A673 (cell line): Measurements from ENCODE around the gene EIF1AD. TPM values are rescaled to one million over a fixed set of nuclear protein-coding genes. Genes with fewer than 3 reads are reported as not detected.
A peak's percentile ranks its signal among the peaks of the same experiment; 100 is the strongest.

Experiments
- Bru-seq: library from RNA; stranded (reverse); fragments of 400-500 nt; gene quantifications from one replicate; lab custom pipeline; 2021; lab: Mats Ljungman, UMichigan
- BruChase-seq, 2 experiments: library from RNA; stranded (reverse); fragments of 400-500 nt; gene quantifications; one replicate each; lab custom pipeline; 2021; lab: Mats Ljungman, UMichigan
- BruUV-seq: library from RNA; stranded (reverse); fragments of 400-500 nt; replicated peaks from 2 replicates; lab custom pipeline; 2021; lab: Mats Ljungman, UMichigan
- CTCF ChIA-PET: fragments of 300-600 bp; sonication (Branson Sonifier 250); formaldehyde crosslinking; loops from one replicate; lab custom pipeline; 2022; ENCODE audit warnings: antibody characterized with exemption; lab: Charles Lee
- POLR2A ChIA-PET: fragments of 300-600 bp; sonication (Branson Sonifier 250); formaldehyde crosslinking; loops from one replicate; lab custom pipeline; 2022; ENCODE audit warnings: antibody characterized with exemption; ENCODE audit not compliant: low non-redundant PET; lab: Charles Lee
- DNase-seq: peaks from one replicate; pipeline ENCODE4 v3.0.0-alpha.2; 2015; ENCODE audit warnings: low spot score
- H3K27ac ChIP-seq: fragments of 200-600 bp; sonication (generic); 2 replicates; pipeline ENCODE4 v1.5.1; 2016; ENCODE audit warnings: mixed run types, low read depth, mild to moderate bottlenecking, mixed read lengths, antibody characterized with exemption, low read length; ENCODE audit not compliant: poor library complexity, severe bottlenecking
- H3K27me3 ChIP-seq: fragments of 200-600 bp; sonication (generic); replicated peaks from 2 replicates; pipeline ENCODE4 v1.6.1; 2017; ENCODE audit warnings: mixed run types, low read depth, mild to moderate bottlenecking, mixed read lengths, antibody characterized with exemption, low read length; ENCODE audit not compliant: insufficient read depth, poor library complexity
- H3K36me3 ChIP-seq: fragments of 200-600 bp; sonication (generic); 2 replicates; pipeline ENCODE4 v1.6.1; 2016; ENCODE audit warnings: mixed run types, mild to moderate bottlenecking, mixed read lengths, antibody characterized with exemption, low read length; ENCODE audit not compliant: insufficient read depth, poor library complexity, severe bottlenecking
- H3K4me1 ChIP-seq: fragments of 200-600 bp; sonication (generic); 2 replicates; pipeline ENCODE4 v1.6.1; 2017; ENCODE audit warnings: mixed run types, mild to moderate bottlenecking, mixed read lengths, antibody characterized with exemption, low read length; ENCODE audit not compliant: insufficient read depth, poor library complexity, severe bottlenecking
- H3K4me3 ChIP-seq: fragments of 200-600 bp; sonication (generic); 2 replicates; pipeline ENCODE4 v1.5.1; 2016; ENCODE audit warnings: low read depth, mixed run types, mild to moderate bottlenecking, mixed read lengths, low read length; ENCODE audit not compliant: poor library complexity, severe bottlenecking
- H3K9me3 ChIP-seq: fragments of 200-600 bp; sonication (generic); 2 replicates; pipeline ENCODE4 v1.6.1; 2016; ENCODE audit warnings: mixed run types, low read depth, mild to moderate bottlenecking, mixed read lengths, antibody characterized with exemption, low read length; ENCODE audit not compliant: poor library complexity, severe bottlenecking
- EZH2 ChIP-seq: fragments of 200-600 bp; sonication (generic); IDR thresholded peaks from 2 replicates; pipeline ENCODE4 v1.6.1; 2017; ENCODE audit warnings: borderline replicate concordance, low read depth, mild to moderate bottlenecking, mixed read lengths, antibody characterized with exemption, low read length; ENCODE audit not compliant: poor library complexity, severe bottlenecking
- intact Hi-C: fragments of 100-400 bp; cut with micrococcal nuclease; formaldehyde crosslinking; loops from one replicate; pipeline ENCODE4 v1.10.0; 2022; ENCODE audit not compliant: unreplicated experiment
- long read RNA-seq: library from polyadenylated mRNA; stranded (forward); transcript quantifications from one replicate; pipeline ENCODE4 v2.0.0, GENCODE V29; 2022
- total RNA-seq: library from RNA; stranded (reverse); gene quantifications from 2 replicates; pipeline ENCODE4 v1.2.3, GENCODE V29; 2021
- TF ChIP-seq, protein P1 (sequence below): fragments of 300-800, 200-600 bp; sonication (generic); conservative IDR thresholded peaks from 2 replicates; pipeline ENCODE4 v1.5.1; 2017; ENCODE audit warnings: low read depth, mild to moderate bottlenecking, antibody characterized with exemption, low read length, moderate library complexity, mixed read lengths

EIF1AD gene, protein sequence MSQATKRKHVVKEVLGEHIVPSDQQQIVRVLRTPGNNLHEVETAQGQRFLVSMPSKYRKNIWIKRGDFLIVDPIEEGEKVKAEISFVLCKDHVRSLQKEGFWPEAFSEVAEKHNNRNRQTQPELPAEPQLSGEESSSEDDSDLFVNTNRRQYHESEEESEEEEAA
- total RNA-seq (69.4 and 86.2 TPM in 2 replicates), Bru-seq, nascent RNA (percentile 91 among the genes with signal in this experiment), BruChase-seq, experiment 1, labeled RNA remaining after a 2-hour chase (percentile 99 among the genes with signal in this experiment), BruChase-seq, experiment 2, labeled RNA remaining after a 6-hour chase (percentile 96 among the genes with signal in this experiment)
- long read RNA-seq, transcript EIF1AD-211 (6 exons, 965 nt): major isoform, 7 of 22 reads
- long read RNA-seq, partial matches to known transcripts: 3 of 22 reads
- long read RNA-seq, other reads (novel, unspliced or antisense): 7 of 22 reads

DNA sequence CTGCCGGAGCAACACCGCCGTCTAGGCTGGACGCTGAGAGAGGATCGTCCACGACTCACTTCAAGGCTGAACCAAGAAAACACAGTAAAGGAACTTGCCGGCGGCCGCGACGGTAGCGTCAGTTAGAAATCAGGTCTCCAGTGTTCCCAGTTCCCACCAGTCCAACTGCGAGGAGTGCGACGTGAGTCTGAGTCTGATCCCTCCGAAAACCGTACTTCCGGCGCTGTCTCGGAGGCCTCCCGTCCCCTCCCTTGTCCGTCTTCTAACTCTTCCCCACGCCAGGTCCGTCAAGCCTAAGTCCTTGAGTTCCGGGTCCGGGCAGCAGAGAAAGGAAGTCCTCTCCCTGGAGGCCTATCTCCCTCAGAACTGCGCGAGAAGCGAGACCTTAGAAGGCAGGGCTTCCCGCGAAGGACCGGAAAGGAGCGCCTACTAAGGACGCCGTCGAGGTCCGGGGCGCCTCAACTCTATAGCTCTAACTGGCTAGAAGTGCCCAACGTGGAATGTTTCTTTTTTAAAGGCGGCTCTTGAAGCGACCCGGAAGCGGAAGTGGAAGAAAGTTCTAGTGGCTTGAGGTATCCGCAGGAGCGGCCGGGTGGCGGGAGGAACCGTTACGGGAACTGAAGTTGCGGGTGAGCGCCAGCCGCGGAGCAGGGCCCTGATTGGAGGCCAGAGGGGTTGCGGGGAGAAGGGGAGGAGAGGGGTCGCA, at the start of gene EIF1AD, which contains the start of gene BANF1:
EIF1AD (minus strand) TSS at position 216 of the 706 bp plus-strand sequence. CDS start 1,768 bp downstream, outside the sequence.
BANF1 (plus strand) TSS at position 562 of the 706 bp plus-strand sequence. CDS start 748 bp downstream, outside the sequence.
- Histone ChIP-seq H3K36me3 (peaks cover 52% of the 10 kb centered on the region), H3K9me3 (no peaks in the 10 kb centered on the region), H3K4me3 (peak within 1 kb of the TSS; percentile 63), H3K27ac (peak within 1 kb of the TSS; percentile 93), H3K27me3 (no peaks in the 10 kb centered on the region), H3K4me1 (peaks cover 3% of the 10 kb centered on the region)
- ChIA-PET POLR2A (no interaction called here), CTCF (interaction anchor here (0.6 to 1.0 kb wide), 4 partner anchors 37 to 261 kb away, joined by 3 read pairs; no protein-coding TSS in a partner anchor)
- DNase-seq: peak; percentile 100
- BruUV-seq: no TSS peak
- TF ChIP-seq EZH2: no peak
- TF ChIP-seq, protein P1, sequence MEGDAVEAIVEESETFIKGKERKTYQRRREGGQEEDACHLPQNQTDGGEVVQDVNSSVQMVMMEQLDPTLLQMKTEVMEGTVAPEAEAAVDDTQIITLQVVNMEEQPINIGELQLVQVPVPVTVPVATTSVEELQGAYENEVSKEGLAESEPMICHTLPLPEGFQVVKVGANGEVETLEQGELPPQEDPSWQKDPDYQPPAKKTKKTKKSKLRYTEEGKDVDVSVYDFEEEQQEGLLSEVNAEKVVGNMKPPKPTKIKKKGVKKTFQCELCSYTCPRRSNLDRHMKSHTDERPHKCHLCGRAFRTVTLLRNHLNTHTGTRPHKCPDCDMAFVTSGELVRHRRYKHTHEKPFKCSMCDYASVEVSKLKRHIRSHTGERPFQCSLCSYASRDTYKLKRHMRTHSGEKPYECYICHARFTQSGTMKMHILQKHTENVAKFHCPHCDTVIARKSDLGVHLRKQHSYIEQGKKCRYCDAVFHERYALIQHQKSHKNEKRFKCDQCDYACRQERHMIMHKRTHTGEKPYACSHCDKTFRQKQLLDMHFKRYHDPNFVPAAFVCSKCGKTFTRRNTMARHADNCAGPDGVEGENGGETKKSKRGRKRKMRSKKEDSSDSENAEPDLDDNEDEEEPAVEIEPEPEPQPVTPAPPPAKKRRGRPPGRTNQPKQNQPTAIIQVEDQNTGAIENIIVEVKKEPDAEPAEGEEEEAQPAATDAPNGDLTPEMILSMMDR: no peak
- intact Hi-C loops: loop anchor here (2.0 to 5.0 kb wide), 3 partner anchors 40 to 220 kb away; partner anchors contain the start of genes AP5B1, SART1 and SF3B2

DNA sequence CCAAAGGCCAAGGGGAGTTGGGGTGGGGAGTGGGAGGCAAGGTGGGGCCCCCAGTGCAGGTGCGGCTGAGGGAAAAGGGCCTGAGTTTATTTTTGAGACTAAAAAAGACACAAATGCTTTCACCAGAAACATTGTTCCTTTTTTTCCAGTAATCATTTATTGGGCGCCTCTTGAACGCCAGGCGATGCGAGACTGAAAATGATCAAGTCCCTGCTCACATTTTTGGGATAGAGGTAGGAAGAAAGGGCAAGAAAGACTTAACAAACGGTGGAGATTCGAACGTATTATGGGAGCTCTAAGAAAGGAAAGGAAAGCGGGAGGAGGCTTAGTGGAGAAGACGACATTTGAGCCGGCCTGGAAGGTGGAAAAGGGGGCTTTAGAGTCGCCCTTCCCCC, 49.4 kb upstream of the EIF1AD start:
- Histone ChIP-seq H3K27ac (peak overlapping the region; percentile 89), H3K4me1 (peaks cover 21% of the 10 kb centered on the region), H3K36me3 (peaks cover 21% of the 10 kb centered on the region), H3K4me3 (peak overlapping the region; percentile 99), H3K27me3 (no peaks in the 10 kb centered on the region), H3K9me3 (no peaks in the 10 kb centered on the region)
- CTCF ChIA-PET: interaction anchor here (0.6 to 1.4 kb wide), 2 partner anchors 85 to 160 kb away, joined by 3 to 5 read pairs; partner anchors contain the start of gene CCDC85B
- intact Hi-C loops: no loop called here
- no TSS peak for BruUV-seq
- TF ChIP-seq, protein P1: no peak
- no peak for TF ChIP-seq EZH2
- no peak for DNase-seq
- POLR2A ChIA-PET: interaction anchor here (0.6 kb wide), 2 partner anchors 16 to 262 kb away, joined by 3 to 5 read pairs; no protein-coding TSS in a partner anchor

DNA sequence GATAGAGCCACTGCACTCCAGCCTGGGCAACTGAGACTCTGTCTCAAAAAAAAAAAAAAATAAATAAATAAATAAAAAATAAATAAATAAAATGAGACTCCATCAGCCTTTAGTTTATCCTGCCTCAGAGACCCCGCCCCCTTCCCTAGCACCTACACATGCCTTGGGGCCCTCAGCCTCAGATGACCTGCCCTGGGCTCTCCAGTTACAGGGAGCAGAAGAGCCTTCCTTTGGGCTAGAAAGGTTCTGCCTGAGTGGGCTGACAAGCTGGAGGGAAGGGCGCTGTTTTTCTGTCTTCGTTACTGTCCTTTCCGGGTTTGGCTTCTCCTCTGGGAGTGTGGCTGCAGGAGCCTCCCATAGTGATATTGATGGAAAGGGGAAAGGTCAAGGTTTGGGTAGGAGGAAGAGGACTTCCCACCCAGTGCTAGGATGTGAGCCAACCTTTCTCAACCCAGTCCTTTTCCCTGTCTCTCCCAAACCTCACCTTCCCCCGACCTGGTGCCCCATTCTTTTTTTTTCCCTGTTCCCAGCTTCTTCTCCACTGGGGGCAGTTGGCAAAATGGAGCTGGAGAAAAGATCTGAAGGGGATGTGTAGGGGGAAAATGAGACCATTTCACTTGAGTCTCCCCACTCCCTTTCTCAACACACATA, 48.7 kb upstream of the EIF1AD start:
- peak overlapping the region; percentile 99 for H3K4me3 ChIP-seq
- ChIA-PET POLR2A (interaction anchor here (0.6 kb wide), 2 partner anchors 15 to 219 kb away, joined by 3 to 5 read pairs; no protein-coding TSS in a partner anchor), CTCF (interaction anchor here (0.6 to 1.4 kb wide), 2 partner anchors 22 to 160 kb away, joined by 5 to 11 read pairs; partner anchors contain the start of gene CCDC85B)
- no peaks in the 10 kb centered on the region for H3K9me3 ChIP-seq
- H3K36me3 ChIP-seq: peaks cover 14% of the 10 kb centered on the region
- H3K27ac ChIP-seq: peak overlapping the region; percentile 89
- intact Hi-C loops: no loop called here
- peaks cover 21% of the 10 kb centered on the region for H3K4me1 ChIP-seq
- TF ChIP-seq EZH2: no peak
- TF ChIP-seq, protein P1: no peak
- no peak for DNase-seq
- BruUV-seq: no TSS peak
- no peaks in the 10 kb centered on the region for H3K27me3 ChIP-seq
